Measurements from ENCODE around the gene ACADSB. TPM values are rescaled to one million over a fixed set of nuclear protein-coding genes. Genes with fewer than 3 reads are reported as not detected.

The ACADSB gene
- total RNA-seq, 1 donor from 2014 or later, result 19.5 TPM

- H3K27me3 Mint-ChIP-seq (ENCODE audit: unreplicated experiment), result no peaks in the 10 kb centered on the region
- no peak overlapping the region for H3K4me3 Mint-ChIP-seq (ENCODE audit: unreplicated experiment)
- peaks cover 6% of the 10 kb centered on the region for H3K4me1 Mint-ChIP-seq (ENCODE audit: unreplicated experiment)
- no peak overlapping the region for H3K27ac Mint-ChIP-seq (ENCODE audit: unreplicated experiment)
- DNase-seq (ENCODE audit: extremely low spot score, unreplicated experiment), result no peak
- H3K9me3 Mint-ChIP-seq (ENCODE audit: unreplicated experiment), result no peaks in the 10 kb centered on the region
- peaks cover 8% of the 10 kb centered on the region for H3K36me3 Mint-ChIP-seq (ENCODE audit: unreplicated experiment)
- no peak for TF ChIP-seq CTCF (IDR thresholded peaks at IDR 0.05)
Observed at GRCh38 chr10:123000155-123000554, 8.7 kb upstream of the ACADSB start.

- Mint-ChIP-seq H3K27ac (ENCODE audit: unreplicated experiment) (no peak overlapping the region), H3K9me3 (ENCODE audit: unreplicated experiment) (no peaks in the 10 kb centered on the region), H3K4me1 (ENCODE audit: unreplicated experiment) (peaks cover 9% of the 10 kb centered on the region), H3K4me3 (ENCODE audit: unreplicated experiment) (no peak overlapping the region), H3K27me3 (ENCODE audit: unreplicated experiment) (no peaks in the 10 kb centered on the region), H3K36me3 (ENCODE audit: unreplicated experiment) (peaks cover 8% of the 10 kb centered on the region)
- DNase-seq (ENCODE audit: extremely low spot score, unreplicated experiment), result no peak
- TF ChIP-seq CTCF (IDR thresholded peaks at IDR 0.05), result no peak
Observed at GRCh38 chr10:123001370-123001769, 7.4 kb upstream of the ACADSB start.

- H3K27ac Mint-ChIP-seq (ENCODE audit: unreplicated experiment), result no peak overlapping the region
- TF ChIP-seq CTCF (IDR thresholded peaks at IDR 0.05), result no peak
- no peak for DNase-seq (ENCODE audit: extremely low spot score, unreplicated experiment)
- H3K4me3 Mint-ChIP-seq (ENCODE audit: unreplicated experiment), result no peak overlapping the region
- no peaks in the 10 kb centered on the region for H3K9me3 Mint-ChIP-seq (ENCODE audit: unreplicated experiment)
- H3K36me3 Mint-ChIP-seq (ENCODE audit: unreplicated experiment), result peaks cover 4% of the 10 kb centered on the region
- H3K27me3 Mint-ChIP-seq (ENCODE audit: unreplicated experiment), result no peaks in the 10 kb centered on the region
- H3K4me1 Mint-ChIP-seq (ENCODE audit: unreplicated experiment), result peaks cover 25% of the 10 kb centered on the region
Observed at GRCh38 chr10:123004298-123004697, 4.5 kb upstream of the ACADSB start.

GRCh38 chr10:123007558-123008354 lies 1.1 kb upstream of the ACADSB start:
- no peak for DNase-seq (ENCODE audit: extremely low spot score, unreplicated experiment)
- no peaks in the 10 kb centered on the region for H3K27me3 Mint-ChIP-seq (ENCODE audit: unreplicated experiment)
- H3K27ac Mint-ChIP-seq (ENCODE audit: unreplicated experiment), result peak overlapping the region; percentile 99
- no peak for TF ChIP-seq CTCF (IDR thresholded peaks at IDR 0.05)
- H3K36me3 Mint-ChIP-seq (ENCODE audit: unreplicated experiment), result no peaks in the 10 kb centered on the region
- H3K4me1 Mint-ChIP-seq (ENCODE audit: unreplicated experiment), result peaks cover 26% of the 10 kb centered on the region
- H3K9me3 Mint-ChIP-seq (ENCODE audit: unreplicated experiment), result no peaks in the 10 kb centered on the region
- peak overlapping the region; percentile 100 for H3K4me3 Mint-ChIP-seq (ENCODE audit: unreplicated experiment)

- DNase-seq (ENCODE audit: extremely low spot score, unreplicated experiment), result no peak
- H3K4me1 Mint-ChIP-seq (ENCODE audit: unreplicated experiment), result peaks cover 26% of the 10 kb centered on the region
- H3K27ac Mint-ChIP-seq (ENCODE audit: unreplicated experiment), result peak overlapping the region; percentile 99
Observed at GRCh38 chr10:123009105-123009820, 457 bp downstream of the ACADSB start.

More at GRCh38 chr10:123009105-123009820, 457 bp downstream of the ACADSB start:
- no peak for TF ChIP-seq CTCF (IDR thresholded peaks at IDR 0.05)
- no peaks in the 10 kb centered on the region for H3K9me3 Mint-ChIP-seq (ENCODE audit: unreplicated experiment)
- H3K36me3 Mint-ChIP-seq (ENCODE audit: unreplicated experiment), result no peaks in the 10 kb centered on the region
- H3K4me3 Mint-ChIP-seq (ENCODE audit: unreplicated experiment), result peak overlapping the region; percentile 100
- no peaks in the 10 kb centered on the region for H3K27me3 Mint-ChIP-seq (ENCODE audit: unreplicated experiment)
